GM13976 (cell line): ENCODE data around the gene SCUBE2.

Experiments
- DNase-seq: peaks from one replicate; pipeline ENCODE4 v3.0.0; 2012; ENCODE audit warnings: low spot score
- CTCF ChIP-seq: IDR thresholded peaks from 2 replicates; pipeline ENCODE4 v1.5.1; 2012; ENCODE audit warnings: borderline replicate concordance, mild to moderate bottlenecking; ENCODE audit not compliant: insufficient read depth; ENCODE audit errors: extremely low read depth, missing control alignments, control extremely low read depth
- in situ Hi-C: fragments of 300-500 bp; cut with MboI; formaldehyde crosslinking; loops from one replicate; pipeline ENCODE4 v1.12.0; 2022; ENCODE audit warnings: low sequenced_read_pairs, mixed read lengths, inconsistent platforms; ENCODE audit not compliant: unreplicated experiment

The SCUBE2 gene

GRCh38 chr11:9069862-9070470 is 21.4 kb downstream of the SCUBE2 start:
- no peak for TF ChIP-seq CTCF

GRCh38 chr11:9069256-9069655 is 22.1 kb downstream of the SCUBE2 start:
- in situ Hi-C loops: no loop called here
- no peak for TF ChIP-seq CTCF
- DNase-seq: no peak

More at GRCh38 chr11:9069862-9070470, 21.4 kb downstream of the SCUBE2 start:
- in situ Hi-C loops: no loop called here
- no peak for DNase-seq

- no peak for DNase-seq
- TF ChIP-seq CTCF: no peak
- in situ Hi-C loops: no loop called here
Measured at GRCh38 chr11:9066433-9066925, 24.9 kb downstream of the SCUBE2 start.

GRCh38 chr11:9065607-9066432 is 25.6 kb downstream of the SCUBE2 start:
- TF ChIP-seq CTCF: no peak
- DNase-seq: no peak
- in situ Hi-C loops: no loop called here

- DNase-seq: no peak
- no peak for TF ChIP-seq CTCF
- in situ Hi-C loops: no loop called here
Measured at GRCh38 chr11:9061807-9062206, 29.6 kb downstream of the SCUBE2 start.

- peak; percentile 72 for DNase-seq
- TF ChIP-seq CTCF: peak; percentile 37
- in situ Hi-C loops: no loop called here
Measured at GRCh38 chr11:9060700-9061111, 30.7 kb downstream of the SCUBE2 start.

- in situ Hi-C loops: no loop called here
- DNase-seq: no peak
- no peak for TF ChIP-seq CTCF
Measured at GRCh38 chr11:9059406-9059805, 32.0 kb downstream of the SCUBE2 start.
